Gastroesophageal sphincter (tissue), 4 donors: ENCODE data around the gene DSCAML1. TPM values are rescaled to one million over a fixed set of nuclear protein-coding genes. Genes with fewer than 3 reads are reported as not detected.

Experiments
- ATAC-seq: fragments of 150-250 bp; one replicate; pipeline ENCODE4 v1.9.1; 2016; ENCODE audit warnings: mild to moderate bottlenecking, moderate library complexity
- H3K27ac ChIP-seq, 4 donors: fragments of 200-600 bp; sonication (generic) in 3 of 4; 1 replicate in 3 of 4; 2 replicates in 1 of 4; pipeline ENCODE4 v1.5.1; 2016 to 2019
- H3K27me3 ChIP-seq: fragments of 200-600 bp; sonication (generic); one replicate; pipeline ENCODE4 v1.5.1; 2019
- H3K36me3 ChIP-seq, 2 donors: fragments of 200-600 bp; sonication (generic); one replicate each; pipeline ENCODE4 v1.5.1; 2019; ENCODE audit warnings: control low read depth in 1 of 2
- H3K4me1 ChIP-seq, 3 donors: fragments of 200-600 bp; sonication (generic); 1 replicate in 2 of 3; 2 replicates in 1 of 3; pipeline ENCODE4 v1.5.1; 2016 to 2019; ENCODE audit warnings: control low read depth in 2 of 3
- H3K4me3 ChIP-seq, 2 donors: fragments of 200-600 bp; sonication (generic); one replicate each; pipeline ENCODE4 v1.5.1; 2019; ENCODE audit warnings: mild to moderate bottlenecking in 1 of 2, moderate library complexity in 1 of 2
- H3K9me3 ChIP-seq, 3 donors: fragments of 200-600 bp; sonication (generic); one replicate each; pipeline ENCODE4 v1.5.1; 2017 to 2019; ENCODE audit warnings: control low read depth in 2 of 3
- EP300 ChIP-seq: sonication (generic); formaldehyde crosslinking; IDR thresholded peaks from one replicate; pipeline ENCODE4 v1.6.1; 2017; ENCODE audit warnings: antibody characterized with exemption, mild to moderate bottlenecking
- POLR2A ChIP-seq, 2 donors: fragments of 450-650 bp; IDR thresholded peaks; one replicate each; pipeline ENCODE4 v1.6.1; 2017; ENCODE audit warnings: antibody characterized with exemption in 2 of 2, mild to moderate bottlenecking in 2 of 2, moderate library complexity in 1 of 2
- POLR2AphosphoS5 ChIP-seq: sonication (generic); formaldehyde crosslinking; IDR thresholded peaks from one replicate; pipeline ENCODE4 v1.6.1; 2017; ENCODE audit warnings: antibody characterized with exemption
- WGBS, 2 donors: methylation state at CpG; one replicate each; pipeline ENCODE4 v1.1.5; 2018; ENCODE audit warnings: low coverage in 1 of 2; 5-methylcytosine and 5-hydroxymethylcytosine counted together
- total RNA-seq, 4 donors: library from RNA; depleted of rRNA; stranded (reverse); fragments of >200 nt; gene quantifications; one replicate each; pipeline ENCODE4 v1.1.0, GENCODE V29; 2016
- TF ChIP-seq, protein P1 (sequence below), 4 experiments: fragments of 200-600 bp in 2 of 4; fragments of 450-650 bp in 2 of 4; sonication (generic) in 1 of 4; IDR thresholded peaks; one replicate each; pipeline ENCODE4 v1.5.1; 2017 to 2019; ENCODE audit warnings: antibody characterized with exemption in 4 of 4, mild to moderate bottlenecking in 2 of 4, moderate library complexity in 2 of 4

Gene DSCAML1
- total RNA-seq, 4 donors from 2014 or later: 0.35 to 2.5 (median 0.73) TPM

DNA sequence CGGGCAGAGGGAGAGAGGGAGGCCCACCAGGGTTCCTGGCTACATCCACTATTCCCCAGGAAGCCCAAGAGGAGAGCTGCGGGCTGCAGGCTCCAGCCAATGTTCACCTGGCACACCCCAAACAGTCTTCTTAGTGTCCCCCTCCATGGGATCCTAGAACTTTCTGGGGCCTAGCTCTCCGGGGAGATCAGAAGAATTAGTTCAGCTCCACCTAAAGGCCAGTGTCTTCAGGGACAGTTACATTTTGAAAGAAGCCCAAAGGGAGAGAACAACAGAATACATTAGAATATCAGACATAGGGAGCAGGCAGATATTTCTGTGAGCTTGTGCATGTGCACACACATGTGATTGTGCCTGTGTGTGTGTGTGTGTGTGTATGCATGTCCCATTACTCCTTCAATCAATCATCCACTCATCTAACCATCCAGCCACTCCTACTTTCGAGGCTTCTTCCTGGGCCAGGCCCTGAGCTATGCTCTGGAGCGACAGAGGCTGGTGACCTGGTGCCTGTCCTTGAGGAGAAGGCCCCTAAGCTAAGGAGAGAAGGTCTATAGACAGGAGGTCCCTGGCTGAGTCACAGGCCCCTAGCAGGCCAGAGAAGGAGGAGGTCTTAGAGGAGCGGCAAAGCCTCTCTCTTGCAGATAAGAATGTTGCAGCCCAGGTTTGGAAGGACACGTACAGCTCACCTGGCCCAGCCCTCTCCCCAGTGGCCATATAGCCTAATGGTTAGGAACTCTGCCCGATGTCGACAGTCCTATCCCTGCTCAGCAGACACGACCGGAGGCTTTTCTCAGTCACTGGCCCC, 165.5 kb downstream of the DSCAML1 start:
- no peak overlapping the region for H3K27ac ChIP-seq
- no peaks in the 10 kb centered on the region for H3K27me3 ChIP-seq
- H3K4me1 ChIP-seq: no peaks in the 10 kb centered on the region
- no peak for ATAC-seq
- H3K4me3 ChIP-seq: no peak overlapping the region
- 92 to 95% methylated on average over 4 to 5 of the region's 11 CpGs for WGBS, 2 donors
- no peaks in the 10 kb centered on the region for H3K9me3 ChIP-seq
- H3K36me3 ChIP-seq: no peaks in the 10 kb centered on the region
- TF ChIP-seq POLR2A (IDR thresholded peaks at IDR 0.05) (no peak), EP300 (no peak), POLR2AphosphoS5 (no peak)
- TF ChIP-seq, protein P1, sequence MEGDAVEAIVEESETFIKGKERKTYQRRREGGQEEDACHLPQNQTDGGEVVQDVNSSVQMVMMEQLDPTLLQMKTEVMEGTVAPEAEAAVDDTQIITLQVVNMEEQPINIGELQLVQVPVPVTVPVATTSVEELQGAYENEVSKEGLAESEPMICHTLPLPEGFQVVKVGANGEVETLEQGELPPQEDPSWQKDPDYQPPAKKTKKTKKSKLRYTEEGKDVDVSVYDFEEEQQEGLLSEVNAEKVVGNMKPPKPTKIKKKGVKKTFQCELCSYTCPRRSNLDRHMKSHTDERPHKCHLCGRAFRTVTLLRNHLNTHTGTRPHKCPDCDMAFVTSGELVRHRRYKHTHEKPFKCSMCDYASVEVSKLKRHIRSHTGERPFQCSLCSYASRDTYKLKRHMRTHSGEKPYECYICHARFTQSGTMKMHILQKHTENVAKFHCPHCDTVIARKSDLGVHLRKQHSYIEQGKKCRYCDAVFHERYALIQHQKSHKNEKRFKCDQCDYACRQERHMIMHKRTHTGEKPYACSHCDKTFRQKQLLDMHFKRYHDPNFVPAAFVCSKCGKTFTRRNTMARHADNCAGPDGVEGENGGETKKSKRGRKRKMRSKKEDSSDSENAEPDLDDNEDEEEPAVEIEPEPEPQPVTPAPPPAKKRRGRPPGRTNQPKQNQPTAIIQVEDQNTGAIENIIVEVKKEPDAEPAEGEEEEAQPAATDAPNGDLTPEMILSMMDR (IDR thresholded peaks at IDR 0.05): no peak

DNA sequence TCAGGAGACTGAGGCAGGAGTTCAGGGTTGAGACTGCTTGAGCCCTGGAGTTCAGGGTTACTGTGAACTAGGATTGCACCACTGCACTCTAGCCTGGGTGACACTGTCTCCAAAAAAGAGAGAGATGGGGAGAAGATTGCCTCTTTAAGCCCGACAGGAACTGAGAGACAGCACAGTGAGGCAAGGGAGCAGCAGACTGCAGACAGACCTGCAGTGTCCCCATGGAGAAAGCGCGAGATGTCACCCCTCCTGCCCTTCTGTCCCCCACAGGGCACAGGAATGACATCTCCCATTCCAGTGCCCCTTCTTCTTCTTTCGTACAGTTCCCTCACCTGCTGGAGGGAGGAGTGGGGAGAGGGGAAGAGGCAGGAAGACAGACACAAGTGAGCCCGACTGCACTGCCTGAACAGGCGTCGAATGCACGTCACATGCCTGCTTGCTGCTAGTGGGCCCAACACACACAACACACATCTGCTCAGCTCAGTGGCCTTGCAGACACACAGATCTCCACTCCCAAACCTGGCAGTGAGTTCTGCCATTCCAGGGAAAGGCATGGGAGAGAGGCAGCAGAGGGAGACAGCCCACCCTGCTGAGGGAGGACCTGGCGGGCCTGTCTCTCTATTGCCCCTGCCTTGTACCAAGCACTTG, 167.0 kb downstream of the DSCAML1 start:
- Histone ChIP-seq H3K27me3 (peaks cover under 1% of the 10 kb centered on the region), H3K9me3 (no peaks in the 10 kb centered on the region), H3K27ac (no peak overlapping the region), H3K4me3 (no peak overlapping the region), H3K36me3 (no peaks in the 10 kb centered on the region), H3K4me1 (no peaks in the 10 kb centered on the region)
- TF ChIP-seq EP300 (no peak), POLR2AphosphoS5 (no peak), POLR2A (IDR thresholded peaks at IDR 0.05) (no peak)
- TF ChIP-seq, protein P1 (IDR thresholded peaks at IDR 0.05): no peak
- no peak for ATAC-seq
- WGBS, 2 donors: 86% methylated on average over 4 of the region's 9 CpGs; no CpG with 5 or more reads in 1 of the 2 donors

DNA sequence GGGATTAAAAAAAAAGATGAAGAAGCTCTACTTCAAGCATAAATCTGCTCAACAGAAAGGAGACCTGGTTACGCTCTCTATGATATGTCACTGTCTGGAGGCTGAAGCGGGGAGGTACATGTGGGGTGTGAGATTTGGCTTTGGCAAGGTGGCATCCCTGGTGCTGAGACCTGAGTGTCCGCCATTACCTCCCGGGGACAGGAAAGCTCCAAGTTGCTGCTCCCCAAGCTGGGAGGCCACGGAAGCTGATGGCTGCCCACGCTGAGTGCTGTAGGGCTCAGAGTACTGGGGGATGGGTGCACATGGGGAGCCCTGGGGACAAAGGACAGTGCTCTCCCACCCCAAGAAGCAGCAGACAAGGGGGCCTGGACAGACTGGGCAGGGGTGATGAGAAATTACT, 167.9 kb downstream of the DSCAML1 start:
- Histone ChIP-seq H3K9me3 (no peaks in the 10 kb centered on the region), H3K27me3 (peaks cover 7% of the 10 kb centered on the region), H3K4me1 (no peaks in the 10 kb centered on the region), H3K36me3 (no peaks in the 10 kb centered on the region), H3K4me3 (no peak overlapping the region), H3K27ac (no peak overlapping the region)
- ATAC-seq: no peak
- TF ChIP-seq, protein P1 (IDR thresholded peaks at IDR 0.05): no peak
- TF ChIP-seq POLR2A (IDR thresholded peaks at IDR 0.05) (no peak), EP300 (no peak), POLR2AphosphoS5 (no peak)
- WGBS, 2 donors: 81 to 95% methylated on average over 2 to 5 of the region's 6 CpGs

DNA sequence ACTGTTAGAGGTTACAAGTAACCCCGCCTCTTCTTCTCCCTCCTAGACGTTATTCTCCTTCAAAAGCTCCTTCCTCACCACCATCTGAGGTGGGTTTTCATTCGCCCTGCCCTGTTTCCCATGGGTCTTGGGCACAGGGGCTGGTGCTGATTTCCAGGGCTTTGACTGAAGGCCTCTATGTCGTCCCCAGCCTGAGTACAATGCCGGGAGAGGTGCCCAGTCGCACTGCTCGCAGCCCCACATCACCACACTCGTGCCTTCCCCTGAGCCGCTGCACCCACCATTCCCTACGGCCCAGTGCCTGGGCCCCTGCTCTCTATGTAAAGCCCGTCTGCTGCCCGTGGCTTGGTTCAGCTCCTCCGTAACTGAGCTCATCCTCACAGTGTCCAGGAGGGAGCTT, 169.8 kb downstream of the DSCAML1 start:
- no peaks in the 10 kb centered on the region for H3K36me3 ChIP-seq
- peaks cover 11% of the 10 kb centered on the region for H3K27me3 ChIP-seq
- ATAC-seq: no peak
- no peak overlapping the region for H3K4me3 ChIP-seq
- WGBS, 2 donors: 66 to 91% methylated on average over 5 to 10 of the region's 13 CpGs
- H3K27ac ChIP-seq: no peak overlapping the region
- TF ChIP-seq POLR2AphosphoS5: no peak
- no peak for TF ChIP-seq POLR2A (IDR thresholded peaks at IDR 0.05)
- TF ChIP-seq, protein P1 (IDR thresholded peaks at IDR 0.05): no peak
- TF ChIP-seq EP300: no peak
- peaks cover 0 to 3% (median 0%) of the 10 kb centered on the region in 3 donors for H3K9me3 ChIP-seq
- H3K4me1 ChIP-seq: no peaks in the 10 kb centered on the region
